MCF 10A (cell line): ENCODE measurements around the gene ZNF587. TPM values are rescaled to one million over a fixed set of nuclear protein-coding genes. Genes with fewer than 3 reads are reported as not detected.

Source experiments
- BruUV-seq: library from RNA; stranded (reverse); fragments of 400-500 nt; replicated peaks from 2 replicates; lab custom pipeline; 2021; lab: Mats Ljungman, UMichigan
- CTCF ChIA-PET: fragments of 300-600 bp; sonication (Branson Sonifier 250); formaldehyde crosslinking; extraction: SDS; loops from one replicate; lab custom pipeline; 2021; ENCODE audit warnings: antibody characterized with exemption, inconsistent platforms; lab: Yijun Ruan, JAX
- POLR2A ChIA-PET: fragments of 300-600, 350-650 bp; sonication (Branson Sonifier 250); formaldehyde crosslinking; extraction: SDS; loops from one replicate; lab custom pipeline; 2020; ENCODE audit warnings: antibody characterized with exemption, inconsistent platforms; lab: Yijun Ruan, JAX
- DNase-seq: peaks from one replicate; pipeline ENCODE4 v3.0.0-alpha.2; 2018; ENCODE audit not compliant: unreplicated experiment
- H3K27ac Mint-ChIP-seq: one replicate; pipeline ENCODE4 v1.8.0; 2022; ENCODE audit warnings: mild to moderate bottlenecking, low read depth, mixed read lengths; ENCODE audit not compliant: unreplicated experiment
- H3K27me3 Mint-ChIP-seq: one replicate; pipeline ENCODE4 v1.8.0; 2022; ENCODE audit warnings: mixed read lengths; ENCODE audit not compliant: insufficient read depth, unreplicated experiment
- H3K36me3 Mint-ChIP-seq: one replicate; pipeline ENCODE4 v1.8.0; 2022; ENCODE audit warnings: mild to moderate bottlenecking, moderate library complexity, mixed read lengths; ENCODE audit not compliant: insufficient read depth, unreplicated experiment
- H3K4me1 Mint-ChIP-seq: one replicate; pipeline ENCODE4 v1.8.0; 2022; ENCODE audit warnings: mixed read lengths; ENCODE audit not compliant: insufficient read depth, unreplicated experiment
- H3K4me3 Mint-ChIP-seq: one replicate; pipeline ENCODE4 v1.8.0; 2022; ENCODE audit warnings: mild to moderate bottlenecking, moderate library complexity, mixed read lengths; ENCODE audit not compliant: unreplicated experiment
- H3K9me3 Mint-ChIP-seq: one replicate; pipeline ENCODE4 v1.8.0; 2022; ENCODE audit warnings: mixed read lengths; ENCODE audit not compliant: unreplicated experiment
- CTCF ChIP-seq: fragments of 200-600 bp; IDR thresholded peaks from one replicate; pipeline ENCODE4 v1.8.0; 2022; ENCODE audit warnings: antibody characterized with exemption, mild to moderate bottlenecking; ENCODE audit not compliant: unreplicated experiment
- intact Hi-C: fragments of 100-400 bp; cut with micrococcal nuclease; formaldehyde crosslinking; loops from 2 replicates; pipeline ENCODE4 v1.14.1; 2022
- total RNA-seq: library from RNA; stranded (reverse); gene quantifications from 2 replicates; pipeline ENCODE4 v1.2.3, GENCODE V29; 2022

ZNF587 gene
- total RNA-seq, 1 experiment from 2014 or later, result 32.4 TPM

- intact Hi-C loops, result no loop called here
- no peak overlapping the region for H3K4me3 Mint-ChIP-seq
- no peak for TF ChIP-seq CTCF
- DNase-seq, result no peak
- ChIA-PET POLR2A (no interaction called here), CTCF (no interaction called here)
- no peaks in the 10 kb centered on the region for H3K27me3 Mint-ChIP-seq
- BruUV-seq, result no TSS peak
- peaks cover 4% of the 10 kb centered on the region for H3K36me3 Mint-ChIP-seq
- H3K27ac Mint-ChIP-seq, result no peak overlapping the region
- H3K4me1 Mint-ChIP-seq, result no peaks in the 10 kb centered on the region
- H3K9me3 Mint-ChIP-seq, result peaks cover 14% of the 10 kb centered on the region
Measured at GRCh38 chr19:57900311-57900710, 50.7 kb downstream of the ZNF587 start.

DNA sequence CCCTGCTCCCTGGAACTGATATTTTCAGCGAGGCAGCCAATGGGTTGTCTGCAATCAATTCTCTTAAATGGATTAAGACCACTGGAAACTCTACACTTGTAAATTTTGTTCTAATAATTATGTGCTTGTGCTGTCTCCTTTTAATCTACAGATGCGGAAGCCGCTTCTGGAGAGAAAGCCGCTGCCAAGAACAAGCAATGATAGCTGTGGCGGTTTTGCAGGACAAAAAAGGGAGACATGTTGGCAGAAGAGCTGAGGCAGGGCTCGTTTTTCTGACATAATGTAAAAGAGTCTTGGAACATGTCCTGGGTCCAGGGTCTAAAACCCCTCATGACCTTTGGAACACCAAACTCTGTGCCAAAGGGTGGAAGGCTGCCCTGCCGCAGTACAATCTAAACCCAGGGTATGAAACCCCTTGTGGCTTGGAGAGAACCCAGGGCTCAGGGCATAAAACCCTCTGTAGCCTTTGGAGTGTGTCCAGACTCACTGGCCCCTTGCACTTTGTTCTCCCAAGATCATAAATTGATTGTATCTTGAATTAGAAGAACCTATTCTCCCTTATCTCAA, 54.0 kb downstream of the ZNF587 start:
- Mint-ChIP-seq H3K4me3 (no peak overlapping the region), H3K4me1 (no peaks in the 10 kb centered on the region), H3K27me3 (no peaks in the 10 kb centered on the region), H3K9me3 (peaks cover 12% of the 10 kb centered on the region), H3K27ac (no peak overlapping the region), H3K36me3 (peaks cover 13% of the 10 kb centered on the region)
- POLR2A ChIA-PET, result no interaction called here
- DNase-seq, result no peak
- CTCF ChIA-PET, result interaction anchor here (0.6 to 2.5 kb wide), 15 partner anchors 10 to 1063 kb away, joined by 3 to 12 read pairs (median 3); partner anchors contain the start of genes PEG3 and ZIM2
- intact Hi-C loops, result no loop called here
- no peak for TF ChIP-seq CTCF
- BruUV-seq, result no TSS peak

GRCh38 chr19:57905258-57905657, 55.6 kb downstream of the ZNF587 start:
- H3K36me3 Mint-ChIP-seq, result peaks cover 24% of the 10 kb centered on the region
- no peak overlapping the region for H3K27ac Mint-ChIP-seq
- BruUV-seq, result no TSS peak

DNA sequence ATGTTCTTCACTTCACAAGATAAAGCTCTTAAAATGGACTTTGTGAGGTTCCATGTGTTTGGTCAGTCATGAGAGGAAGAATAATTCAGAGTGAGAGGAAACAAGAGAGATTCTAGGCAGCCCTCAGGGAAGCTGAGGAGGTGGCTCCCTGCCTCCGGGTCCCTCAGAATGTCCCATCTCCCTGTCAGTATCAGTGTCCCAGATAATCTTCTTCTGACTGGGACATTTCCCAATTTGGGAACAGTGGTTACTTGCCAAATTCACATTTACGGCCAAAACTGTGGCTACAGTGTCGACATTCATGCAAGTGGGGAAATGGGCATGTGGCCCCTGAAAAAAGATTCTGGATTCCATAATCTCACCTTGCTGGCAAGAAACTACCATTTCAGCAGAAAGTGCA, 57.7 kb downstream of the ZNF587 start:
- intact Hi-C loops, result no loop called here

More at GRCh38 chr19:57905258-57905657, 55.6 kb downstream of the ZNF587 start:
- CTCF ChIA-PET, result interaction anchor here (0.6 to 2.5 kb wide), 3 partner anchors 38 to 500 kb away, joined by 3 to 11 read pairs (median 3); no protein-coding TSS in a partner anchor
- H3K27me3 Mint-ChIP-seq, result no peaks in the 10 kb centered on the region
- POLR2A ChIA-PET, result no interaction called here
- H3K4me3 Mint-ChIP-seq, result no peak overlapping the region
- no peak for DNase-seq
- intact Hi-C loops, result no loop called here
- H3K4me1 Mint-ChIP-seq, result no peaks in the 10 kb centered on the region
- no peak for TF ChIP-seq CTCF
- H3K9me3 Mint-ChIP-seq, result peaks cover 12% of the 10 kb centered on the region

More for the DNA sequence above, 57.7 kb downstream of the ZNF587 start:
- H3K27me3 Mint-ChIP-seq, result no peaks in the 10 kb centered on the region
- no peak overlapping the region for H3K4me3 Mint-ChIP-seq
- DNase-seq, result no peak
- no peaks in the 10 kb centered on the region for H3K4me1 Mint-ChIP-seq
- CTCF ChIA-PET, result interaction anchor here (0.6 kb wide), 1 partner anchor 479 kb away, joined by 3 read pairs; no protein-coding TSS in a partner anchor
- no peak for TF ChIP-seq CTCF
- POLR2A ChIA-PET, result no interaction called here
- peaks cover 27% of the 10 kb centered on the region for H3K9me3 Mint-ChIP-seq
- no peak overlapping the region for H3K27ac Mint-ChIP-seq
- H3K36me3 Mint-ChIP-seq, result peaks cover 41% of the 10 kb centered on the region
- no TSS peak for BruUV-seq
